SU-DHL-6 (cell line): ENCODE measurements around the gene PITPNC1.

ENCODE experiments used
- CTCF ChIP-seq: fragments of 200-600 bp; sonication (generic); IDR thresholded peaks from one replicate; pipeline ENCODE4 v1.5.1; 2017; ENCODE audit warnings: antibody characterized with exemption, mild to moderate bottlenecking, low read length, moderate library complexity; ENCODE audit not compliant: insufficient read depth, poor library complexity, severe bottlenecking
- EZH2phosphoT487 ChIP-seq: fragments of 200-600 bp; sonication (generic), shearing (Covaris generic); conservative IDR thresholded peaks from 2 replicates; pipeline ENCODE4 v1.6.1; 2018; ENCODE audit warnings: mild to moderate bottlenecking, antibody characterized with exemption, low read length, moderate library complexity, mixed read lengths

GRCh38 chr17:67461876-67462275, 84.8 kb downstream of the PITPNC1 start:
- no peak for TF ChIP-seq CTCF
- TF ChIP-seq EZH2phosphoT487 = no peak
